ENCODE data around the gene CLDN19.
A peak's percentile ranks its signal among the peaks of the same experiment; 100 is the strongest.

CLDN19 gene

DNA sequence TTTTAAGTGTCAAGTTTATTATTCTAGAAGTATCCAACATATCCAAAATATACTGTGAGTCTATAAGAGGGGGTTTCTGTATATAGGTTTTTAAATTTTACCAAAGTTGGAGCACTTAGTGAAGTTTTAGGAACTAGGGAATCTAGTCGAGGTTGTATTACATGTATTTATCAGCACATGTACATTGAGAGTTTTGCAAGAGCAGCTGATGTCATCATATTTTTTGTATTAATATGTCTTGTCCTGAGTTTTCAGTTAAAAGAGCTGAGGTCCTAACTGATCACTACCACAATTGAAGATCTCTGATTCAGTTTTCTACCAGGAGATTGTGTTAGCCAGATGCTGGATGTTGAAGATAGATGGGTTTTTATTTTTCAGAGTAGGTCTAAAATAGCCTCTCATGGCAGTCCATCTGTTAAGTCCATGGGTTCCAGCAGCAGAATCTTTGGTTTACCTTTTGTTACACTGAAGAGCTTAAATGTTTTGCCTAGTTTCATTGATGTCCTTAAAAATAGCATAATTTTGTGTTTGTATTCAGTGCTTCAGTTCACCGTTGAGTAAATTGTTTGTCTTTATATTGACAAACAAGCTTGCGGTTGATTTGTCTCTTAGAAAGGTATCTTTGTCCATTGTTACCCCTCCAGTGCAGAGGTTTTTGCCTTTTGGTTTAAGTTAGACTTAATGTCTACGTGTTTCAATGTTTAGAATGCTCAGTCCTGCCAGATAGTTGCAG, 41.8 kb downstream of the CLDN19 start:
- TF ChIP-seq, protein P1, sequence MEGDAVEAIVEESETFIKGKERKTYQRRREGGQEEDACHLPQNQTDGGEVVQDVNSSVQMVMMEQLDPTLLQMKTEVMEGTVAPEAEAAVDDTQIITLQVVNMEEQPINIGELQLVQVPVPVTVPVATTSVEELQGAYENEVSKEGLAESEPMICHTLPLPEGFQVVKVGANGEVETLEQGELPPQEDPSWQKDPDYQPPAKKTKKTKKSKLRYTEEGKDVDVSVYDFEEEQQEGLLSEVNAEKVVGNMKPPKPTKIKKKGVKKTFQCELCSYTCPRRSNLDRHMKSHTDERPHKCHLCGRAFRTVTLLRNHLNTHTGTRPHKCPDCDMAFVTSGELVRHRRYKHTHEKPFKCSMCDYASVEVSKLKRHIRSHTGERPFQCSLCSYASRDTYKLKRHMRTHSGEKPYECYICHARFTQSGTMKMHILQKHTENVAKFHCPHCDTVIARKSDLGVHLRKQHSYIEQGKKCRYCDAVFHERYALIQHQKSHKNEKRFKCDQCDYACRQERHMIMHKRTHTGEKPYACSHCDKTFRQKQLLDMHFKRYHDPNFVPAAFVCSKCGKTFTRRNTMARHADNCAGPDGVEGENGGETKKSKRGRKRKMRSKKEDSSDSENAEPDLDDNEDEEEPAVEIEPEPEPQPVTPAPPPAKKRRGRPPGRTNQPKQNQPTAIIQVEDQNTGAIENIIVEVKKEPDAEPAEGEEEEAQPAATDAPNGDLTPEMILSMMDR (IDR thresholded peaks at IDR 0.05): no peak

DNA sequence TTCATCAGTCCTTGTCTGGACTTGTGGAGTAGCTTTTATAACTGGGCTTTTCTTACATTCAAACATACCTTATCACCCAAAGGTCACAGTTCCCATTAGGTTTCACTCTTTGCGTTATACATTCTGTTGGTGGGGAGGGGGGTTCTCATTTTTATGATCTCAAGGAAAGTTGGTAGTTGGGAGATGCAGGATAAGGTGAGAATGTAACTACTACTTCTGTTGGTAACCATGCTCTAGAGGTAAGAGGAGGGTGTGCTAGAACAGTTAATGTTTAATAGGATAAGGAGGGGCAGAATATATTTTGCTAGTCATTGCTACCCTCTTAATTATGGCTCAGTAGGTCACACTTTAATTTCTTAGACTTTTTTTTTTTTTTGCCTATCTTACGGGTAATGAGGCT, 47.1 kb downstream of the CLDN19 start:
- TF ChIP-seq, protein P1 (IDR thresholded peaks at IDR 0.05): no peak

DNA sequence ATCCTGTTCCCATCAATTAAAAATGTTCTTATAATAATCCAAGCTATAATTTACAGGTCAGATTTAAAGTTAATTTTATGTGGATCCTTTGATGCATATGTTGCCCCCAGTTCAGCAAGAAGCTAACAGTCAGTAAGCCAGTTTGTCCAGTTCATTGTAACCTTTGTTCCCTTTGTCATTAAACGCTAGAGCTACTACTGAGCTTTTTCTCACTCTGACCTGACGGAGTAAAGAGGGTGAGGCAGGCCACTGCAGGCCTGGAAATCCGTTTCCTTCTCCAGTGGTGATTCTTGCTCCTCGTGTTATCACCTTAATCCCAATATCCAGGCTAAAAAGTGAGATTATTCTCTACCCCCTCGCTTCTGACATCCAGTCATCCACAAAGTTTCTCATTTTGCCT, 47.6 kb downstream of the CLDN19 start:
- TF ChIP-seq, protein P1 (IDR thresholded peaks at IDR 0.05): no peak

DNA sequence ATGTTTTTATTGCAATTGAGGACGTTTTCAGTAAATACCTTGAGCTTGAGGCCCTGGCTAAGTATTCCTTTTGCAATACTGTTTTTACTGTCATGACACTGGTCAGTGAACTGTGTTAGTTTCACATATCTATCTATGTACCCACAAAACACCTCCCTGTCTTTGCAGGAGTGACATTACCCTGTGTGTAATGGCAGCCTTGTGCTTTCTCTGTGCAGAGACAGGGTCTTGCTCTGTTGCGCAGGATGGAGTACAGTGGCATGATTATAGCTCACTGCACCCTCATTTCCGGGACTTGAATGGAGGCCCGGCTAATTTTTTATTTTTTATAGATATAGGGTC, 48.9 kb downstream of the CLDN19 start:
- TF ChIP-seq, protein P1 (IDR thresholded peaks at IDR 0.05): 0 out of 2 replicates have a peak, but pooled peaks have one; percentile 1

DNA sequence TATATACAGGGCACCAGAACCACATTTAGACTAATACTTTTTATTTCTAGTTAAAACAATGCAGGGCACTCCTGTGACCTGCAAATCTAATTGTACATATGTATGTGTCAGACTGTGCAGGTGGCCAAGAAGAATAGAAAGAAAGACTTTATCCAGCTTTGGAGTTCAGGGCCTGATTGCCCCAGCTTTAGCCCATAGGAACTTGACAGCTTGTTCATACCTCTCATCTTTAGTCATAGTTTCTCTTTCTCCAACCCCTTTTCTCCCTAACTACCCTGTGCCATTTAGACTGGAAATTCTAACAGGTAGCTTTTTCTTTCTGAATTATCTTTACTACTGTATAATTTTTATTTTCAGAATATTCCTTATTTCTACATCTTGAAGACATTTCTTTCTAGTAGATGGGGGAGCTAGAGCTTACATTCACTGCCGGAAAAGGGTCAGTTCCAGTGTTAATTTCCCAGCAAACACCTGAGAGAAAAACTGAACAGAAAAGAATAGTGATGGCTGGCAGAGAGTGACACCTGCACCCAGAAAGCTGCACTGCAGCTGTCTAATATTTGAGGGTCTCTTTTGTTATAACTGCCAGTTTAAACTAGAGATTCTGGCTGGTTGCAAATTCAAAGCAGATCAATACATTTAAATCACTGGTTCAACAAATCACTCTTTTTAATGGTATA, 49.4 kb downstream of the CLDN19 start:
- TF ChIP-seq, protein P1 (IDR thresholded peaks at IDR 0.05): 0 out of 2 replicates have a peak, but pooled peaks have one; percentile 13

DNA sequence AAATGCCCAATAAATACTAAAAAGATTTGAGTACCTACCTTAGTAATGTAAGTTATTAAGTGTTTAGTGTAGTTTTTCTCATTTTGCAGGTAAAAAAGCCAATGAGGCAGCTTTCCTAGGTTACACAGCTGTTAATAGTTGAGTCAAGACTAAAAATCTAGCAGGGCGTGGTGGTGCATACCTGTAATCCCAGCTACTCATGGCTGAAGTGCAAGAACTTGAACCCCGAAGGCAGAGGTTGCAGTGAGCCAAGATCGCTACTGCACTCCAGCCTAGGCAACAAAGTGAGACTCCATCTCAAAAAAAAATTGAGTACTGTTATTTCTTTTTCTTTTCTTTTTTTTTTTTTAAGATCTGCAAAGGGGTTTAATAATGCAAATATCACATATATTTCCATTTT, 50.1 kb downstream of the CLDN19 start:
- TF ChIP-seq, protein P1 (IDR thresholded peaks at IDR 0.05): no peak

DNA sequence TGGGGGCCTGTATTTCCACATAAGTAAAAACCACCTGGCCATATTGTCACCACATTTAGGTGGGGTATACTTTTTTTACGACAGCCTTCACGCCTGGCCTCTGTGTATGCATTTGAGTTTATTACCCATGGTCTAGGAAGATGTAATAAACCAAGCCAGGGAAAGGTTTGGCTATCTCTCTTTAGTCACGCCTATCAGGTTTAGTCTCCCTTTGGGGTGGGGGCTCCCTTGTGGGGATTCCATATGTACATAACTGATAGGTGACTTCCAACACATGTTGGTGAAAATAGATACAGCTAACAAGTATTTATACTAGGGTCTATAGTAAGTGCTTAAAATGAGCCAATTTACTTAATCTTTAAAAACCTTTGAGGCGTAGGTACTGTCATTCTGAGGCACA, 53.6 kb downstream of the CLDN19 start:
- TF ChIP-seq, protein P1 (IDR thresholded peaks at IDR 0.05): no peak

All from LNCAP (cell line).